PC-9 (cell line): ENCODE results near the gene TFF2.

Experiments used
- EZH2 ChIP-seq: fragments of 200-600 bp; sonication (generic); IDR thresholded peaks from 2 replicates; pipeline ENCODE4 v1.8.0; 2017; ENCODE audit warnings: antibody characterized with exemption, low read depth
- TF ChIP-seq, protein P1 (sequence below): fragments of 200-600 bp; sonication (generic); conservative IDR thresholded peaks from 2 replicates; pipeline ENCODE4 v1.6.1; 2017; ENCODE audit warnings: mixed run types, antibody characterized with exemption, mild to moderate bottlenecking, moderate library complexity

DNA sequence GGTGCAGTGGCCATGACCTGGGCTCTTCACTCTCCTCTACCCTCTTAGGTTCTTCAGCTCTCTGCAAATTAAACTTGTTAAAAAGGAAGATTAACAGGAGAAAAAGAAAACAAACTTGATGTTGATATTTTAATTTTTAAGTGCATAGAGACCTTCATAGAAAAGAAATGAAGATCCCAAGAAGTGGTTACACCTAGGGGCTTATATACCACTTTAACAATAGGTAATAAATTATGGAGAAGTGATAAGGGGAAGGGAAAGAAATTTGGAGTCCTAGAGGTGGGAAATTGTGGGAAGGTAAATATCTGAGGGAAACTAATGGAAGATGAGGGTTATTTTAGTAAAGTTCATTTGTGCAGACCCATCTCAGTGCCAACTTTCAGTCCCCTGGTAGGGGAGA is 19.1 kb downstream of the TFF2 start:
- TF ChIP-seq, protein P1, sequence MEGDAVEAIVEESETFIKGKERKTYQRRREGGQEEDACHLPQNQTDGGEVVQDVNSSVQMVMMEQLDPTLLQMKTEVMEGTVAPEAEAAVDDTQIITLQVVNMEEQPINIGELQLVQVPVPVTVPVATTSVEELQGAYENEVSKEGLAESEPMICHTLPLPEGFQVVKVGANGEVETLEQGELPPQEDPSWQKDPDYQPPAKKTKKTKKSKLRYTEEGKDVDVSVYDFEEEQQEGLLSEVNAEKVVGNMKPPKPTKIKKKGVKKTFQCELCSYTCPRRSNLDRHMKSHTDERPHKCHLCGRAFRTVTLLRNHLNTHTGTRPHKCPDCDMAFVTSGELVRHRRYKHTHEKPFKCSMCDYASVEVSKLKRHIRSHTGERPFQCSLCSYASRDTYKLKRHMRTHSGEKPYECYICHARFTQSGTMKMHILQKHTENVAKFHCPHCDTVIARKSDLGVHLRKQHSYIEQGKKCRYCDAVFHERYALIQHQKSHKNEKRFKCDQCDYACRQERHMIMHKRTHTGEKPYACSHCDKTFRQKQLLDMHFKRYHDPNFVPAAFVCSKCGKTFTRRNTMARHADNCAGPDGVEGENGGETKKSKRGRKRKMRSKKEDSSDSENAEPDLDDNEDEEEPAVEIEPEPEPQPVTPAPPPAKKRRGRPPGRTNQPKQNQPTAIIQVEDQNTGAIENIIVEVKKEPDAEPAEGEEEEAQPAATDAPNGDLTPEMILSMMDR, result no peak
- no peak for TF ChIP-seq EZH2
